Neural progenitor cell (in vitro differentiated cells): Measurements from ENCODE around the gene GDPD5. TPM values are rescaled to one million over a fixed set of nuclear protein-coding genes. Genes with fewer than 3 reads are reported as not detected.

Source experiments
- DNase-seq: peaks from one replicate; pipeline ENCODE4 v3.0.0-alpha.2; 2016; ENCODE audit warnings: low spot score
- H2AFZ ChIP-seq: fragments of 200-600 bp; sonication (generic); replicated peaks from 2 replicates; pipeline ENCODE4 v1.6.1; 2016; ENCODE audit warnings: antibody characterized with exemption
- H3F3A ChIP-seq: fragments of 200-600 bp; sonication (generic); 2 replicates; pipeline ENCODE4 v1.6.1; 2016; ENCODE audit warnings: antibody characterized with exemption, low read depth
- H3K27ac ChIP-seq: fragments of 200-600 bp; sonication (generic); 2 replicates; pipeline ENCODE4 v1.5.1; 2016; ENCODE audit warnings: mild to moderate bottlenecking
- H3K27me3 ChIP-seq: fragments of 200-600 bp; sonication (generic); 2 replicates; pipeline ENCODE4 v1.6.1; 2016; ENCODE audit warnings: mild to moderate bottlenecking, moderate library complexity
- H3K36me3 ChIP-seq: fragments of 200-600 bp; sonication (generic); 2 replicates; pipeline ENCODE4 v1.5.1; 2016
- H3K4me1 ChIP-seq: fragments of 200-600 bp; sonication (generic); 2 replicates; pipeline ENCODE4 v1.6.1; 2016; ENCODE audit warnings: mixed run types
- H3K4me2 ChIP-seq: fragments of 200-600 bp; sonication (generic); 2 replicates; pipeline ENCODE4 v1.6.1; 2016
- H3K4me3 ChIP-seq: fragments of 200-600 bp; sonication (generic); 2 replicates; pipeline ENCODE4 v1.5.1; 2016
- H3K79me2 ChIP-seq: fragments of 200-600 bp; sonication (generic); 2 replicates; pipeline ENCODE4 v1.6.1; 2016; ENCODE audit warnings: low read depth
- H3K9ac ChIP-seq: fragments of 200-600 bp; sonication (generic); 2 replicates; pipeline ENCODE4 v1.6.1; 2016
- H3K9me3 ChIP-seq: fragments of 200-600 bp; sonication (generic); 2 replicates; pipeline ENCODE4 v1.5.1; 2016; ENCODE audit warnings: low read depth
- H4K20me1 ChIP-seq: fragments of 200-600 bp; sonication (generic); 2 replicates; pipeline ENCODE4 v1.6.1; 2016; ENCODE audit warnings: low read depth
- H3K27ac Mint-ChIP-seq: 3 replicates; pipeline ENCODE4 v1.8.0; 2021; ENCODE audit warnings: mixed read lengths
- H3K27me3 Mint-ChIP-seq: 2 replicates; pipeline ENCODE4 v1.8.0; 2022; ENCODE audit warnings: low read depth, mild to moderate bottlenecking, inconsistent platforms, moderate library complexity, mixed read lengths; ENCODE audit not compliant: insufficient read depth
- H3K36me3 Mint-ChIP-seq: 3 replicates; pipeline ENCODE4 v1.8.0; 2021; ENCODE audit warnings: mixed read lengths
- H3K4me1 Mint-ChIP-seq: 3 replicates; pipeline ENCODE4 v1.8.0; 2021; ENCODE audit warnings: mixed read lengths
- H3K4me3 Mint-ChIP-seq: 3 replicates; pipeline ENCODE4 v1.8.0; 2021; ENCODE audit warnings: mild to moderate bottlenecking, moderate library complexity, mixed read lengths
- H3K9me3 Mint-ChIP-seq: 3 replicates; pipeline ENCODE4 v1.8.0; 2020; ENCODE audit warnings: mixed read lengths
- EZH2 ChIP-seq: fragments of 200-600 bp; sonication (generic); IDR thresholded peaks from 2 replicates; pipeline ENCODE4 v1.6.1; 2017; ENCODE audit warnings: antibody characterized with exemption, mild to moderate bottlenecking, moderate library complexity
- EZH2phosphoT487 ChIP-seq: fragments of 200-600 bp; sonication (generic); IDR thresholded peaks from 2 replicates; pipeline ENCODE4 v1.6.1; 2017; ENCODE audit warnings: antibody characterized with exemption
- total RNA-seq: library from RNA; depleted of rRNA; stranded (reverse); fragments of >200 nt; gene quantifications from 2 replicates; pipeline ENCODE4 v1.2.3, GENCODE V29; 2015; ENCODE audit warnings: low replicate concordance
- TF ChIP-seq, protein P1 (sequence below): fragments of 200-600 bp; sonication (generic); IDR thresholded peaks from 2 replicates; pipeline ENCODE4 v1.5.1; 2017; ENCODE audit warnings: antibody characterized with exemption, mild to moderate bottlenecking

Gene GDPD5
- total RNA-seq, 1 donor from 2014 or later: 11.3 TPM

DNA sequence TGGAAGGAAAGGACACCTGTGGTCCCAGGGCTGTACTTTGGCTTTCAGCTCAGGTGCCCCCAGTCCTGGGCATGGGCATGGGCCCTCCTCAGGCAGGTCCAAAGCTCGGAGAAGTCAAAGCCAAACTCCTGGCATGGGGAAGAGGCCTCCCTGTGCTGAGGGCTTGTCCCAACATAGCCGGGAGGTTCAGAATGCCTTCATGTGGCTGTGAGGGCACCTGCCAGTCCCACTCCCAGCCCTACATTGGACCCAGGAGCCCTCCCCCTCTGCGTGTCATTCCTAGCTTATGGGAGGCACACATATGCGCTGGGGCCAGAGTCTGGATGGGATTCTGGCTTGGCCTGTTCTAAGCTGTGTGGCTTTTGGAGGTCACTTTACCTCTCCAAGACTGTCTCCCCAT, 91.7 kb downstream of the GDPD5 start:
- no peak overlapping the region for H3K4me2 ChIP-seq
- no peak overlapping the region for H3K27ac ChIP-seq
- Mint-ChIP-seq H3K27me3 (peaks cover 35% of the 10 kb centered on the region), H3K4me3 (no peak overlapping the region), H3K9me3 (peaks cover 6% of the 10 kb centered on the region), H3K4me1 (peaks cover 33% of the 10 kb centered on the region), H3K36me3 (peaks cover 2% of the 10 kb centered on the region), H3K27ac (peak overlapping the region; percentile 11)
- peaks cover 18% of the 10 kb centered on the region for H4K20me1 ChIP-seq
- peaks cover 20% of the 10 kb centered on the region for H3K4me1 ChIP-seq
- H3K27me3 ChIP-seq: peaks cover 47% of the 10 kb centered on the region
- H3K9ac ChIP-seq: no peak overlapping the region
- H3F3A ChIP-seq: peaks cover 33% of the 10 kb centered on the region
- peaks cover 5% of the 10 kb centered on the region for H3K9me3 ChIP-seq
- H3K4me3 ChIP-seq: no peak overlapping the region
- no peaks in the 10 kb centered on the region for H3K79me2 ChIP-seq
- no peaks in the 10 kb centered on the region for H3K36me3 ChIP-seq
- H2AFZ ChIP-seq: no peak overlapping the region
- TF ChIP-seq EZH2phosphoT487 (no peak), EZH2 (no peak)
- TF ChIP-seq, protein P1, sequence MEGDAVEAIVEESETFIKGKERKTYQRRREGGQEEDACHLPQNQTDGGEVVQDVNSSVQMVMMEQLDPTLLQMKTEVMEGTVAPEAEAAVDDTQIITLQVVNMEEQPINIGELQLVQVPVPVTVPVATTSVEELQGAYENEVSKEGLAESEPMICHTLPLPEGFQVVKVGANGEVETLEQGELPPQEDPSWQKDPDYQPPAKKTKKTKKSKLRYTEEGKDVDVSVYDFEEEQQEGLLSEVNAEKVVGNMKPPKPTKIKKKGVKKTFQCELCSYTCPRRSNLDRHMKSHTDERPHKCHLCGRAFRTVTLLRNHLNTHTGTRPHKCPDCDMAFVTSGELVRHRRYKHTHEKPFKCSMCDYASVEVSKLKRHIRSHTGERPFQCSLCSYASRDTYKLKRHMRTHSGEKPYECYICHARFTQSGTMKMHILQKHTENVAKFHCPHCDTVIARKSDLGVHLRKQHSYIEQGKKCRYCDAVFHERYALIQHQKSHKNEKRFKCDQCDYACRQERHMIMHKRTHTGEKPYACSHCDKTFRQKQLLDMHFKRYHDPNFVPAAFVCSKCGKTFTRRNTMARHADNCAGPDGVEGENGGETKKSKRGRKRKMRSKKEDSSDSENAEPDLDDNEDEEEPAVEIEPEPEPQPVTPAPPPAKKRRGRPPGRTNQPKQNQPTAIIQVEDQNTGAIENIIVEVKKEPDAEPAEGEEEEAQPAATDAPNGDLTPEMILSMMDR: no peak
- no peak for DNase-seq

DNA sequence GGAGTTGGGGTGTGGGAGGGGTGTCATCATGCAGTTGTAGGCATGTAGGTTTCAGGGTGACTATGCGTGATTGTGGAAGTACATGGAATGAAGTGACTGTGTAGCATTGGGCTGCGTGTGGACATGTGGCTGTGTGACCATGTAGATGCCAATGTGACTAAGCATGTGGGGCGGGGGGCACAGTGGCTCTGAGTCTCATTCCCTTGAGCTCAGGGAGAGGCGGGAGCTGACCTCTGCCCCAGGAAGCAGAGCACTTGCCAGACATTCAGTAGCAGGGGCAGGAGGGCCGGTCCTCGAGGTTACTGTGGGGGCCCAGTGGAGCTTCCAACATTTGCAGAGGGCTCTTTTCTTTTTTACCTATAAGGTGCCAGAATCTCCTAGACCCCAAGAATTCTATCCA, 92.3 kb downstream of the GDPD5 start:
- peak overlapping the region; percentile 60 for H3K27ac Mint-ChIP-seq

DNA sequence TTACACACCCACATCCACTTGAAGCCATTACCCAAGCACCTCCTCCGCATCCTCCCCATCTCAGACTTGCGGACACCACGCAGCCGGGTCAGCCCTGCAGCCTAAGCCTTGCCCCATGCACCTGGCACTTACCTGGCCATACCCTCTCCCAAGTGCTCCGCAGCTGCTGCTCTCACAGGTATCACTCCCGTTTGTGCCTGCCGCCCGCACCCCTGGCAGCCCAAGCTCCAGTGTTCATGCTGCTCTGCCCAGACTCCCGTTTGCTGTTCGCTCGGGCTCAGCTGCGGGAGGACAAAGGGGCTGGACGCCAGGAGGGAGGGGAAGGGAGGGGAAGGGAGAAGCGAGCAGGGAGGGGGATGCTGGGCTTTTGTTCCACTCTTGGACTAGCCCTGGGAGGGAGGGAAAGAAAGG, 92.8 kb downstream of the GDPD5 start, which contains the start of gene KLHL35:
Gene KLHL35 (minus strand): TSS at position 293 of the 411 bp plus-strand sequence. CDS start 2,574 bp downstream, outside the sequence.
- Histone ChIP-seq H4K20me1 (peaks cover 20% of the 10 kb centered on the region), H3K79me2 (no peaks in the 10 kb centered on the region), H3K4me2 (peak within 1 kb of the TSS; percentile 97), H3K27ac (no peak within 1 kb of the TSS), H3K9me3 (peaks cover 9% of the 10 kb centered on the region), H3F3A (peaks cover 38% of the 10 kb centered on the region), H3K4me1 (peaks cover 20% of the 10 kb centered on the region), H3K27me3 (peaks cover 59% of the 10 kb centered on the region), H3K4me3 (peak within 1 kb of the TSS; percentile 51), H2AFZ (peak within 1 kb of the TSS; percentile 82), H3K9ac (no peak within 1 kb of the TSS), H3K36me3 (no peaks in the 10 kb centered on the region)
- Mint-ChIP-seq H3K36me3 (peaks cover 7% of the 10 kb centered on the region), H3K4me1 (peaks cover 35% of the 10 kb centered on the region), H3K9me3 (peaks cover 12% of the 10 kb centered on the region), H3K4me3 (peak within 1 kb of the TSS; percentile 83), H3K27me3 (peaks cover 39% of the 10 kb centered on the region), H3K27ac (peak within 1 kb of the TSS; percentile 60)
- TF ChIP-seq EZH2phosphoT487: no peak
- TF ChIP-seq, protein P1: no peak
- no peak for TF ChIP-seq EZH2
- peak; percentile 82 for DNase-seq

More for the DNA sequence above, 92.3 kb downstream of the GDPD5 start:
- TF ChIP-seq EZH2: no peak
- TF ChIP-seq EZH2phosphoT487: no peak
- TF ChIP-seq, protein P1: no peak
- Mint-ChIP-seq H3K4me3 (peak overlapping the region; percentile 60), H3K27me3 (peaks cover 38% of the 10 kb centered on the region), H3K4me1 (peaks cover 35% of the 10 kb centered on the region), H3K9me3 (peaks cover 12% of the 10 kb centered on the region), H3K36me3 (peaks cover 7% of the 10 kb centered on the region)
- Histone ChIP-seq H2AFZ (peak overlapping the region; percentile 82), H4K20me1 (peaks cover 20% of the 10 kb centered on the region), H3K4me1 (peaks cover 20% of the 10 kb centered on the region), H3K4me2 (peak overlapping the region; percentile 97), H3K4me3 (peak overlapping the region; percentile 51), H3K27me3 (peaks cover 53% of the 10 kb centered on the region), H3K9me3 (peaks cover 9% of the 10 kb centered on the region), H3K9ac (no peak overlapping the region), H3K36me3 (no peaks in the 10 kb centered on the region), H3K79me2 (no peaks in the 10 kb centered on the region), H3F3A (peaks cover 34% of the 10 kb centered on the region), H3K27ac (no peak overlapping the region)
- no peak for DNase-seq
